OCI-LY3 (cell line): Measurements from ENCODE around the gene CPOX.
"Not testable (repeated sequence)": the region's sequence is repeated elsewhere in the genome, so short reads cannot be mapped to it uniquely, and the experiment has no call there.

ENCODE experiments used
- H2AFZ ChIP-seq: fragments of 200-600, 300-600 bp; shearing (Covaris generic); 2 replicates; pipeline ENCODE4 v1.6.0; 2014; ENCODE audit warnings: antibody characterized with exemption, low read depth, low read length
- H3K27ac ChIP-seq: fragments of 200-600, 300-600 bp; sonication (generic); 2 replicates; pipeline ENCODE4 v1.5.1; 2014; ENCODE audit warnings: mild to moderate bottlenecking, low read length, moderate library complexity, mixed read lengths
- H3K27me3 ChIP-seq: fragments of 200-600, 300-600 bp; sonication (generic); 2 replicates; pipeline ENCODE4 v1.6.1; 2014; ENCODE audit warnings: low read depth, low read length, mixed read lengths
- H3K36me3 ChIP-seq: fragments of 200-600, 300-600 bp; sonication (generic); replicated peaks from 2 replicates; pipeline ENCODE3; 2014; ENCODE audit warnings: low read depth, low read length, mixed read lengths
- H3K4me1 ChIP-seq: fragments of 300-600, 200-600 bp; sonication (generic); 2 replicates; pipeline ENCODE4 v1.6.1; 2014; ENCODE audit warnings: low read length, mixed read lengths
- H3K4me2 ChIP-seq: fragments of 200-600, 300-600 bp; sonication (generic); 2 replicates; pipeline ENCODE4 v1.6.1; 2014; ENCODE audit warnings: low read length, mixed read lengths
- H3K4me3 ChIP-seq: fragments of 300-600, 200-600 bp; sonication (generic); 2 replicates; pipeline ENCODE4 v1.5.1; 2014; ENCODE audit warnings: antibody characterized with exemption, mild to moderate bottlenecking, low read length, moderate library complexity
- H3K79me2 ChIP-seq: fragments of 300-600, 200-600 bp; shearing (Covaris generic); 2 replicates; pipeline ENCODE4 v1.6.1; 2014; ENCODE audit warnings: mild to moderate bottlenecking, low read length, mixed read lengths
- H3K9ac ChIP-seq: fragments of 300-600, 200-600 bp; shearing (Covaris generic); 2 replicates; pipeline ENCODE4 v1.6.0; 2014; ENCODE audit warnings: mild to moderate bottlenecking, low read length, moderate library complexity
- H3K9me3 ChIP-seq: fragments of 200-600, 300-600 bp; shearing (Covaris generic); 2 replicates; pipeline ENCODE4 v1.6.1; 2014; ENCODE audit warnings: low read length, mixed read lengths; ENCODE audit not compliant: insufficient read depth
- H4K20me1 ChIP-seq: fragments of 200-600, 300-600 bp; sonication (generic); 2 replicates; pipeline ENCODE4 v1.6.1; 2016; ENCODE audit warnings: low read length, mixed read lengths; ENCODE audit not compliant: insufficient read depth
- CTCF ChIP-seq: fragments of 200-600, 300-600 bp; sonication (generic); IDR thresholded peaks from 2 replicates; pipeline ENCODE4 v1.5.1; 2014; ENCODE audit warnings: antibody characterized with exemption, low read length, low read depth
- EZH2phosphoT487 ChIP-seq: fragments of 200-600 bp; shearing (Covaris generic); IDR thresholded peaks from 2 replicates; pipeline ENCODE4 v1.6.1; 2018; ENCODE audit warnings: antibody characterized with exemption, mixed run types, low read depth

Gene CPOX

GRCh38 chr3:98560911-98561310, 32.5 kb downstream of the CPOX start:
- no peak overlapping the region for H3K4me2 ChIP-seq
- TF ChIP-seq EZH2phosphoT487 (no peak), CTCF (no peak)

GRCh38 chr3:98559769-98560168, 33.6 kb downstream of the CPOX start:
- H3K27me3 ChIP-seq = peaks cover 42% of the 10 kb centered on the region
- not testable (repeated sequence) for H3K27ac ChIP-seq, H3K4me2 ChIP-seq, H3K9ac ChIP-seq, H3K79me2 ChIP-seq, H3K36me3 ChIP-seq, H3K9me3 ChIP-seq, H4K20me1 ChIP-seq, H3K4me3 ChIP-seq, H2AFZ ChIP-seq
- peaks cover 43% of the 10 kb centered on the region for H3K4me1 ChIP-seq

More at GRCh38 chr3:98560911-98561310, 32.5 kb downstream of the CPOX start:
- no peak overlapping the region for H3K27ac ChIP-seq
- no peak overlapping the region for H3K4me3 ChIP-seq
- no peak overlapping the region for H3K9ac ChIP-seq
- peaks cover 39% of the 10 kb centered on the region for H3K27me3 ChIP-seq
- H2AFZ ChIP-seq = no peak overlapping the region
- H3K79me2 ChIP-seq = no peaks in the 10 kb centered on the region
- no peaks in the 10 kb centered on the region for H4K20me1 ChIP-seq
- H3K9me3 ChIP-seq = no peaks in the 10 kb centered on the region
- peaks cover 47% of the 10 kb centered on the region for H3K4me1 ChIP-seq
- H3K36me3 ChIP-seq = no peaks in the 10 kb centered on the region

- Histone ChIP-seq H3K79me2 (no peaks in the 10 kb centered on the region), H4K20me1 (no peaks in the 10 kb centered on the region), H3K4me1 (peaks cover 28% of the 10 kb centered on the region), H3K27ac (no peak overlapping the region), H3K27me3 (peaks cover 55% of the 10 kb centered on the region), H3K4me3 (no peak overlapping the region), H3K4me2 (no peak overlapping the region), H3K9me3 (no peaks in the 10 kb centered on the region), H2AFZ (no peak overlapping the region), H3K9ac (no peak overlapping the region), H3K36me3 (no peaks in the 10 kb centered on the region)
- TF ChIP-seq EZH2phosphoT487 (no peak), CTCF (no peak)
These were observed 35.1 kb downstream of the CPOX start for GRCh38 chr3:98558100-98558827.

- peaks cover 60% of the 10 kb centered on the region for H3K27me3 ChIP-seq
- no peaks in the 10 kb centered on the region for H4K20me1 ChIP-seq
- no peak overlapping the region for H2AFZ ChIP-seq
- no peak overlapping the region for H3K9ac ChIP-seq
- TF ChIP-seq CTCF = no peak
- no peak for TF ChIP-seq EZH2phosphoT487
- no peaks in the 10 kb centered on the region for H3K9me3 ChIP-seq
- H3K4me1 ChIP-seq = peaks cover 27% of the 10 kb centered on the region
- no peaks in the 10 kb centered on the region for H3K36me3 ChIP-seq
- H3K27ac ChIP-seq = no peak overlapping the region
- H3K79me2 ChIP-seq = no peaks in the 10 kb centered on the region
- peak overlapping the region; percentile 81 for H3K4me2 ChIP-seq
- 0 out of 2 replicates have a peak overlapping the region, but pooled peaks have one; percentile 5 for H3K4me3 ChIP-seq
These were observed 35.9 kb downstream of the CPOX start for GRCh38 chr3:98557324-98558010.
